SW480 (cell line): ENCODE measurements around the gene RB1.
A peak's percentile ranks its signal among the peaks of the same experiment; 100 is the strongest.
"Not testable (repeated sequence)": the region's sequence is repeated elsewhere in the genome, so short reads cannot be mapped to it uniquely, and the experiment has no call there.

ENCODE experiments used
- DNase-seq: peaks from one replicate; pipeline ENCODE4 v3.0.0-alpha.2; 2016; ENCODE audit warnings: low spot score

RB1 gene

DNA sequence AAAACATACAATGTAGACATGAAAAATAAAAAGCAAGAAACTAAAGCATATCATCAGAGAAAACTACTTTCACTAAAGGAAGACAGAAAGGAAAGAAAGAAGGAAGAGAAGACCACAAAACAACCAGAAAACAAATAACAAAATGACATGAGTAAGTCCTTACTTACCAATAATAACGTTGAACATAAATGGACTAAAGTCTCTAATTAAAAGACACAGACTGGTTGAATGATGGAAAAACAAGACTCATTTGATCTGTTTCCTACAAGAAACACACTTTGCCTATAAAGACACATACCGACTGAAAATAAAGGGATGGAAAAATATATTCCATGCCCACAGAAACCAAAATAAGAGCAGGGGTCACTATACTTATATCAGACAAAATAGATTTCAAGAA is 46.0 kb downstream of the RB1 start:
- DNase-seq: no peak

- DNase-seq: no peak
Measured at GRCh38 chr13:48353590-48353989, 50.0 kb downstream of the RB1 start.

GRCh38 chr13:48355524-48355923 is 52.0 kb downstream of the RB1 start:
- not testable (repeated sequence) for DNase-seq

DNA sequence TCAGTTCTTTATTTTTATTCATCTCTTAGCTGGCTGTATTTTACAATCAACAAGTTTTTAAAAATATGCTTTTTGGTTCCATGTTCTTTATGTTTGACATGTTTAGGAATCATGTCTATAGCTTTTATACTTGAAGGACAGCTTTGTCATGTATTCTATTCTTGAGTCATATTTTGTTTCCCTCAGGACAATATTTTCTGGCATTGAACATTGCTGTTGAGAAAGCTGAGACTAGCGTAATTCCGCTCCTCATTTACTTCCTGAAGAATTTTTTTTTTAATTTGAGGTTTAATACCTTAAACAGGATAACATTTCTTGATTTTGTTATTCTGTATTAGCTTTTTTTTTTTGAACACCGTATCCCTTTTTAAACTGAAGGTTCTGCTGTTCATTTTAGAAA is 53.2 kb downstream of the RB1 start:
- DNase-seq: no peak

DNA sequence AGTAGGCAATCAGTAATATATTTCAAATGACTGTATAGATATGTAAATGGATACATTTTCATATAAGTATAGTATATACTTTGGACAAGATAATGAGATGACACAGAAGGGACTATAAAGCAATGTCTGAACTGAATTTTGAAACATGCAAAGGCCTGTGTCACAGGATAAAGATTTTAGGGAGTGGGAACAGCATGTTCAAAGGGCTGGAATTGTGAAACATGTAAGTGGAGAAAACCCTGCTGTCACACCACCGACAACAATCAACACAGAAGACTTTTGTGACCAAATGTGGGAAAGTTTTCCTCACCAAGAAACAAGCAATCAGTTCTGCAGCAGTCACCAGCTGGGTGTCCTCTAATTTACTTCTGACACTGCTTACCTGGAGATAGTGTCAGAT is 66.4 kb downstream of the RB1 start:
- DNase-seq: no peak

GRCh38 chr13:48370815-48371214 is 67.3 kb downstream of the RB1 start:
- DNase-seq: no peak

DNA sequence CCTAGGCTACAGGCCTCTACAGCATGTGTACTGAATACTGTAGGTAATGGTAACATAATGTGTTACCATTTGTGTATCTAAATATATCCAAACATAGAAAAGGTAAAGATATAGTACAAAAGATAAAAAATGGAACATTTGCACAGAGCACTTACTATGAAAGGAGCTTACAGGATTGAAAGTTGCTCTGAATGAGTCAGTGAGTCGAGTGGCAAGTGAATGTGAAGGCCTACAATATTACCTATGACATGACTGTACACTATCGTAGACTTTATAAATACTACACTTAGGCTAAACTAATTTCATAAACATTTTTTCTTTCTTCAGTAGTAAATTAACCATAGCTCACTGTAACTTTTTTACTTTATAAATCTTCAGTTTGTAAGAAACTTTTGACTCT is 74.3 kb downstream of the RB1 start:
- no peak for DNase-seq

GRCh38 chr13:48380581-48380980 is 77.0 kb downstream of the RB1 start:
- no peak for DNase-seq

GRCh38 chr13:48383384-48383783 is 79.8 kb downstream of the RB1 start:
- no peak for DNase-seq

GRCh38 chr13:48386816-48387215 is 83.3 kb downstream of the RB1 start:
- no peak for DNase-seq

DNA sequence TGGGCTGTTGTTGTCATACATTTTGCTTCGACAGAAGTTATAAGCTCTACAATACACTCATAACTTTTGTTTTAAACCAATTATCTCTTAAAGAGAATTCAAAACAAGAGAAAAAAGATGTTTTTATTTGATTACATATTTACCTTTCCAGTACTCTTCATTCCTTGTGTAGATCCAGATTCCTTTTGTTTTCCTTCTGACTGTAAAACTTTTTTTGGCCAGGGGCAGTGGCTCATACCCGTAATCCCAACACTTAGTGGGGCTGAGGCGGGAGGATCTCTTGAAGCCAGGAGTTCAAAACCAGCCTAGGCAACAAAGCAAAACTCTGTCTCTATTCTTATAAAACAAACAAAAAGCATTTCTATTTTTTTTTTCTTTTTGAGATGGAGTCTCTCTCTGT is 87.7 kb downstream of the RB1 start:
- no peak for DNase-seq

DNA sequence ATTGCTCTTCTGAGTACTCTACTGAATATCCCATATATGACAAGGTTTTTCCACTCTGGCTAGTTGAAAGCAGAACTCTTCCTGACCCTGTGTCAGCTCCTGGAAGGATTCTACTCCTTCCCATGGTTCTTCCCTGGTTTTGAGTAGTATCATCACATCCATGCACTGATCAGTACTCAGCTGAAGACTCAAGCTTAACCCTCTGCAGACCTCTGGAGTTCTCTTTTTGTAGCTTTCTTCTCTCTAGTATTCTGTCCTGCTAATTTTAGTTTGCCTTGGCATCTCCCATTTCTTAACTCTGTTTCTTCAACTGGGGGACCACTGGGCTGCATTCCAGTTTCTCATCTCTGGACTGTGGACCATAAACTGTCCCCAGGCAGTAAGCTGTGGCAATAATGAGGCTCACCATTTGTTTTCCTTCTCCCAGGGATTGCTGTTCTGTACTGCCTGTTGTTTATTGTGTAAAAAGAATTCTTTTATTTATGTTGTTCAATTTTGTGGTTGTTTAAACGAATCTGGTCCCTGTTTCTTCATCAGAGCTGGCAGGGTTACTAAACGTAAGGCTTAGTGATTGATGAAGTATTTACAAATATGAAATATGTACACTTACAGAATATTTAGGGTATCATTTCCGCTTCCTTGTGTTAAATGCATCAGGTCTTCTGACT is 89.6 kb downstream of the RB1 start:
- no peak for DNase-seq

DNA sequence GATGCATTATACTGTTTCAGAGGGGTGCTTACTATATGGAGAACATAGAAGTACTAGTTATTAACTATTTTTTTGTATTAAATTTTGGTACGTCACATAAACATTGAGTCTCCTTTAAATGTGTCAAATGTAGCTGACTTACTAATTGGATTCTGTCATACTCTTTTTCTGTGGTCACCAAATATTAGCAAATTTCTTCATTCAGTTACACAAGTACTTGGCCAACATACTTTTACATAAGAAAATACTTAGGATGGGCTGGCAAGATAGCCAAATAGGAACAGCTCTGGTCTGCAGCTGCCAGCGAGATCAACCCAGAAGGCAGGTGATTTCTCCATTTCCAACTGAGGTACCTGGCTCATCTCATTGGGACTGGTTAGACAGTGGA is 90.1 kb downstream of the RB1 start:
- no peak for DNase-seq

GRCh38 chr13:48397744-48398143 is 94.2 kb downstream of the RB1 start:
- DNase-seq: no peak

DNA sequence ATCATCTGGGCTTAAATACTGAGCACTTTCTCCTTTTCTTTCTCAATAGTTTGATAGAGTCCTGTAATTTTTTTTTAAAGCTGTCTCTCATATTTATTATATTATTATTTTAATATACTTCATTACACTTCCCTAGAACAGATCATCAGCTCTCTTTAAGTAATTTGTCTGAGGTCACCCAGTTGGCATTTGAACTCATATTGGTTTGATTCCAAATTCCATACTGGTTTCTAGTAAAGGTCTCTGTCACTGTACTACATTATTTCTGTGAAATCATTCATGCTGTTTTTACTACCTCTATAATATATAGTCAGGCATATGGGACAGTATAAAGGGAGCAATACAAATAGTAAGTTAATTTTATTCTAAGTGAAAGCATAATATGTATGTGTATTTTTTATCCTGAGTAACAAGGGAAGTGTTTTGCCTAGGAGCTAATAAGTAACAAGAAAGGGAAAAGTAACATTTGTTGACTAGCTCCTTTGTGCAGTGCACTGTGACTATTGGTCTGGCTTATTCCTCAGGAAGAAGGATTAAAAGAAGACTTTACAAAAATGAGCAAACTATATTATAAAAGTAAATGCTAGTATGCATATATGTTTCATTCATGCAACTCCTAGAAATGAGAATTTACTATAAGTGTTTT is 95.0 kb downstream of the RB1 start:
- no peak for DNase-seq

DNA sequence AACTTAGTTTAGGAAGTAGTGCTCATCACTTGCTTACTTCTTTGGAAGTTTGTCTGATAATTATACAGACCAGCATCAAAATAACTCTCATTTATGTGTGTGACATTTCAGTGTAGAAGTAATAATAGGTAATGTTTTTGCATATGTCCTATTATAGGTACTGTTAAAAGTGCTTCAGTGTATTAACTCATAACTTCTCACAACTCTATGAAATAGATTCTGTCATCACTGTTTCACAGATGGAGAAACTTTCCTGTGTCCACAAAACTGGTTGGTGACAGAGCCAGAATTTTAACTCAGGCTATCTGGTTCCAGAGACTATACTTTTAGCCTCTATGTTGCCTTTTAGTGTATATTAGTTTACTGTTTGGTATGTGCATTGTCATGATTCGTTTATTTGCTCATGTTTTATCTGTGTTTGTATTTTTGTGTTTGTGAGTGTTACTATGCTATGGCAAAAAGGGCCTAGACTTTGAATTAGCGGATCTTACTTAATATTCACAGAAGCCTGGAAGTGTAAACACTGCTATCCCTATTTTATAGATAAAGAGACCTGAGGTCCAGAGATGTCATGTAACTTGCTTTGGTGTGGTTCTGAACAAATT is 96.6 kb downstream of the RB1 start:
- no peak for DNase-seq

DNA sequence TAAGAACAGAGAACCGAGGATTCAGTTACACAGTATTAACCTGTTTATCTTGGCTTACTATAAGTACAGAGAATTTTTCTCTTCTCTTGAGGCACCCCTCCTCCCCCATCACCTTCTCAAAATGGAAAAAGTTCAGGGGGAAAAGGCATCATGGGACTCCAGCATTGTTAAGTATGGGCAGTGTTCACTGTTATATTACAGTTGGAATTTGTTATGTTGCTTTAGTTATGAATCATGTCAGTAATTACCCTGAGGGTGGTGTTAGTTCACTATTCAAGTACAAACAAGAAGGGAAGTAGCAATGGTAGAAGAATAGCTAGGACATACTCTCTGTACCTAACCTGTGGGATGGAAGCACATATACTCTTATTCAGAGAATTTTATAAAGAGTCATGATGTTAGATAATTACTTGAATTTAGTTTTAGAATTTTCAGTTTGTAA is 97.3 kb downstream of the RB1 start:
- DNase-seq: peak; percentile 3

- DNase-seq: no peak
Measured at GRCh38 chr13:48401480-48401879, 97.9 kb downstream of the RB1 start.

DNA sequence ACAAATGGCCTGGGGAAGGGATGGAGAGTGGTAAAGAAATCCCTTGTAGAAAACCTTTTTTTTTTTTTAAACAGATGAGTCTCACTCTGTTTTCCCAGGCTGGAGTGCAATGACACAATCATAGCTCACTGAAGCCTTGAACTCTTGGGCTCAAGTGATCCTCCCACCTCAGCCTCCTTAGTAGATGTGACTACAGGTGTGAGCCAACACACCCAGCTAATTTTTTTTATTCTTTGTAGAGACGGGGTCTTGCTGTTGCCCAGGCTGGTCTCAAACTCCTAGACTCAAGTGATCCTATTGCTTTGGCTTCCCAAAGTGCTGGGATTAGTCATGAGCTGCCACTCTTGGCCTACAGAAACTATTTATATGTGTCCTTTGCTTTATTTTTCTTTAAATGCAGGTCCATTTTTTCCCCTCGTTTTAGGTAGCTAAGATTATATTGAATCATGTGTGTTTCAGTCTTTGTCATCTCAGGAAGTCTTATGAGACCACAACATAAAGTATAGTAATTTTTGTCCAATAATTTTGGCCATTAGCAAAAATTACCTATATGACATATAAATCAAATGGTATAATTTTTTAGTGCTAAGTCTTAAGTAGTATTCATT is 98.9 kb downstream of the RB1 start:
- DNase-seq: no peak

DNA sequence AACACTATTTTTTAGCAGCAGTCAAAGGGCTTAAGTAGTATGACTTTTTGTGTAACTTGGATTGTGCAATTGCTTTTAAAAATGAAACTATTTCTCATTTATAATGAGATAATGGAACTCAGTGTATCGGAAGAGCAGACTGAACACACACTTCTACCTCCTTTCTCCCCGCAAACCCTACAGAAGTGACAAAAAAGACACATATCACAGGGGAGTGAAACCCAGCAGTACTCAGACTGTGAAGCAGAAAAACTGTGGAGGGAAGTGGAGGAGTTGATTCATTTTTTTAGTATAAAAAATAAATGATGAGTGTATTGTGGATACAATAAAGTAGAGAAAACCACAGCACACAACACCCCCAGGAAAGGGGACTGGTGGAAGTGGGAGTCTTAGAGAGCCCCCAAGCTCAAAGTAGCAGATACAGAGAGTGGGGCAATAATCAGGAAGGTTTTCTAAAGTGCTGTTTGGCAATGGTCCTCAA is 99.6 kb downstream of the RB1 start:
- DNase-seq: no peak

- no peak for DNase-seq
Measured at GRCh38 chr13:48403913-48404312, 100.4 kb downstream of the RB1 start.

DNA sequence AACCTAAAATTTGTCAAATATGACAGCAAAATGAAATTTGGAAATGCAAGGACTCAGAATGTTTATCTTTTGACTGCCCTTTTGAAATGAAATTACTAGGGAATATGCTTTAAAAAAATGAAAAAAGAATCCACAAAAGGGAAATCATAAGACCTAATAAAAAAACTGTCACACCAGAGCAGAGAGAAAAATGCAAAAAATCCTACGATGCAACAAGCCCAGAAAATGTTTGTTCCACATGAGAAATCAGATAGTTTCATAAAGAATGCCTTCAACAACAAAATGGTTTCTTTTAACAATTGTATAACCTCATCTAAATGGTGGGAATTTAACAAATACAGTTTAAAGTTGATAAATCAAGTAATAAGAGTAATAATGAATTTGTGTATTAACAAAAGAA is 101.4 kb downstream of the RB1 start:
- no peak for DNase-seq

DNA sequence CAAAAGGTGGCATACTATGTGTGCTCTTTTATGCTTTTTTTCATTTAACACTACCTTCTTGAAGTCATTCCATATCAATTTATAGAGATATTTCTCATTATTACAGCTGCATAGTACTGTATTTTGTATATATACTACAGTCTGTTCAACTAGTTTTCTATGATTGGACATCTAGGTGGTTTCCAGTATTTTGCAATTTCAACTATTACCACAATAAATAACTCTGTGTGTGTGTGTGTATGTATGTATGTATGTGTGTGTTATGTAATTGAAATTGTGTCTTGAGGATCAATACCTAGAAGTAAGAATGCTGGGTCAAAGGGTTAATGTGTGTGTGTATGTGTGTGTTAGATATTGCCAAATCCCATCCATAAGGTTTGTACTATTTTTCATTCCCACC is 102.3 kb downstream of the RB1 start:
- DNase-seq: no peak
